H1 (cell line): ENCODE results near the gene LMO2.

Experiments
- CHD7 ChIP-seq: fragments of 300-600 bp; sonication (generic); IDR thresholded peaks from 2 replicates; pipeline ENCODE4 v1.7.1; 2012; ENCODE audit warnings: low read length, moderate library complexity, mild to moderate bottlenecking, inconsistent platforms; ENCODE audit not compliant: insufficient replicate concordance
- EGR1 ChIP-seq: IDR thresholded peaks from 2 replicates; pipeline ENCODE4 v1.6.1; 2011; ENCODE audit warnings: low read depth, low read length, borderline replicate concordance
- TF ChIP-seq, protein P1 (sequence below), 3 experiments: IDR thresholded peaks; 1 replicate in 2 of 3; 2 replicates in 1 of 3; pipeline versions ENCODE4 v1.5.1 to v1.6.1; 2011; ENCODE audit warnings: low read length in 3 of 3, mild to moderate bottlenecking in 3 of 3, inconsistent platforms in 2 of 3, low read depth in 1 of 3, moderate library complexity in 1 of 3; ENCODE audit not compliant: insufficient read depth in 1 of 3; ENCODE audit errors: control extremely low read depth in 1 of 3
- TF ChIP-seq, protein P2 (sequence below): IDR thresholded peaks from 2 replicates; pipeline ENCODE4 v1.6.1; 2012; ENCODE audit warnings: inconsistent platforms

- TF ChIP-seq EGR1 (no peak), CHD7 (no peak)
- TF ChIP-seq, protein P1, sequence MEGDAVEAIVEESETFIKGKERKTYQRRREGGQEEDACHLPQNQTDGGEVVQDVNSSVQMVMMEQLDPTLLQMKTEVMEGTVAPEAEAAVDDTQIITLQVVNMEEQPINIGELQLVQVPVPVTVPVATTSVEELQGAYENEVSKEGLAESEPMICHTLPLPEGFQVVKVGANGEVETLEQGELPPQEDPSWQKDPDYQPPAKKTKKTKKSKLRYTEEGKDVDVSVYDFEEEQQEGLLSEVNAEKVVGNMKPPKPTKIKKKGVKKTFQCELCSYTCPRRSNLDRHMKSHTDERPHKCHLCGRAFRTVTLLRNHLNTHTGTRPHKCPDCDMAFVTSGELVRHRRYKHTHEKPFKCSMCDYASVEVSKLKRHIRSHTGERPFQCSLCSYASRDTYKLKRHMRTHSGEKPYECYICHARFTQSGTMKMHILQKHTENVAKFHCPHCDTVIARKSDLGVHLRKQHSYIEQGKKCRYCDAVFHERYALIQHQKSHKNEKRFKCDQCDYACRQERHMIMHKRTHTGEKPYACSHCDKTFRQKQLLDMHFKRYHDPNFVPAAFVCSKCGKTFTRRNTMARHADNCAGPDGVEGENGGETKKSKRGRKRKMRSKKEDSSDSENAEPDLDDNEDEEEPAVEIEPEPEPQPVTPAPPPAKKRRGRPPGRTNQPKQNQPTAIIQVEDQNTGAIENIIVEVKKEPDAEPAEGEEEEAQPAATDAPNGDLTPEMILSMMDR (IDR thresholded peaks at IDR 0.05; ENCODE audit: control extremely low read depth in 1 of 3, insufficient read depth in 1 of 3, low read depth in 1 of 3, low read length in 3 of 3): no peak
- TF ChIP-seq, protein P2, sequence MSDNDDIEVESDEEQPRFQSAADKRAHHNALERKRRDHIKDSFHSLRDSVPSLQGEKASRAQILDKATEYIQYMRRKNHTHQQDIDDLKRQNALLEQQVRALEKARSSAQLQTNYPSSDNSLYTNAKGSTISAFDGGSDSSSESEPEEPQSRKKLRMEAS: no peak
Observed at GRCh38 chr11:33940538-33940815, 48.6 kb upstream of the LMO2 start.
